ENCODE measurements around the gene AVPR2. TPM values are rescaled to one million over a fixed set of nuclear protein-coding genes. Genes with fewer than 3 reads are reported as not detected.

The AVPR2 gene
- total RNA-seq, 1 donor from 2014 or later, result not detected

GRCh38 chrX:153870791-153871360, 33.6 kb upstream of the AVPR2 start:
- intact Hi-C loops (cut with micrococcal nuclease), result loop anchor here (10.0 kb wide), 1 partner anchor 56 kb away; no protein-coding TSS in a partner anchor

- intact Hi-C loops (cut with micrococcal nuclease), result loop anchor here (10.0 kb wide), 1 partner anchor 57 kb away; no protein-coding TSS in a partner anchor
Measured at GRCh38 chrX:153871451-153871850, 33.0 kb upstream of the AVPR2 start.

- intact Hi-C loops (cut with micrococcal nuclease), result loop anchor here (10.0 kb wide), 1 partner anchor 57 kb away; no protein-coding TSS in a partner anchor
Measured at GRCh38 chrX:153871946-153872878, 32.3 kb upstream of the AVPR2 start.

- intact Hi-C loops (cut with micrococcal nuclease), result loop anchor here (10.0 kb wide), 1 partner anchor 59 kb away; no protein-coding TSS in a partner anchor
Measured at GRCh38 chrX:153873282-153874084, 31.0 kb upstream of the AVPR2 start.

GRCh38 chrX:153874085-153874365, 30.4 kb upstream of the AVPR2 start:
- intact Hi-C loops (cut with micrococcal nuclease), result loop anchor here (10.0 kb wide), 1 partner anchor 59 kb away; no protein-coding TSS in a partner anchor

GRCh38 chrX:153874366-153875125, 29.9 kb upstream of the AVPR2 start:
- intact Hi-C loops (cut with micrococcal nuclease), result loop anchor here (10.0 kb wide), 1 partner anchor 60 kb away; no protein-coding TSS in a partner anchor

GRCh38 chrX:153875391-153876111, 28.9 kb upstream of the AVPR2 start:
- intact Hi-C loops (cut with micrococcal nuclease), result loop anchor here (10.0 kb wide), 1 partner anchor 61 kb away; no protein-coding TSS in a partner anchor

- intact Hi-C loops (cut with micrococcal nuclease), result loop anchor here (10.0 kb wide), 1 partner anchor 61 kb away; no protein-coding TSS in a partner anchor
Measured at GRCh38 chrX:153876112-153876491, 28.4 kb upstream of the AVPR2 start.

GRCh38 chrX:153877571-153878261, 26.8 kb upstream of the AVPR2 start:
- intact Hi-C loops (cut with micrococcal nuclease), result loop anchor here (10.0 kb wide), 1 partner anchor 63 kb away; no protein-coding TSS in a partner anchor

- intact Hi-C loops (cut with micrococcal nuclease), result loop anchor here (10.0 kb wide), 1 partner anchor 64 kb away; no protein-coding TSS in a partner anchor
Measured at GRCh38 chrX:153878345-153878744, 26.1 kb upstream of the AVPR2 start.

GRCh38 chrX:153878969-153879653, 25.4 kb upstream of the AVPR2 start:
- intact Hi-C loops (cut with micrococcal nuclease), result loop anchor here (10.0 kb wide), 1 partner anchor 64 kb away; no protein-coding TSS in a partner anchor

GRCh38 chrX:153879741-153880439, 24.6 kb upstream of the AVPR2 start:
- intact Hi-C loops (cut with micrococcal nuclease), result loop anchor here (10.0 kb wide), 1 partner anchor 65 kb away; no protein-coding TSS in a partner anchor

- intact Hi-C loops (cut with micrococcal nuclease), result no loop called here
Measured at GRCh38 chrX:153880440-153880815, 24.0 kb upstream of the AVPR2 start.

GRCh38 chrX:153881281-153881680, 23.2 kb upstream of the AVPR2 start:
- intact Hi-C loops (cut with micrococcal nuclease), result no loop called here

GRCh38 chrX:153882086-153882498, 22.4 kb upstream of the AVPR2 start:
- intact Hi-C loops (cut with micrococcal nuclease), result no loop called here

GRCh38 chrX:153882557-153882956, 21.9 kb upstream of the AVPR2 start:
- intact Hi-C loops (cut with micrococcal nuclease), result no loop called here

GRCh38 chrX:153883163-153883843, 21.2 kb upstream of the AVPR2 start:
- intact Hi-C loops (cut with micrococcal nuclease), result no loop called here

Data from T-helper 2 cell treated with Interferon-gamma antibody and Interleukin-4, amounts not matched to agents 100 ng/mL and 5 ng/mL, for 36 hours (primary cell).